ENCODE results near the gene TMA7. TPM values are rescaled to one million over a fixed set of nuclear protein-coding genes. Genes with fewer than 3 reads are reported as not detected.

The TMA7 gene
- total and polyA plus RNA-seq, 9 of the 15 experiments (the other 6 are each of a cell fraction or from before 2014, with no cell fraction given), result 209 to 1,003 (median 486) TPM

GRCh38 chr3:48446425-48447193 is 6.6 kb downstream of the TMA7 start, which contains the start of gene ATRIP:
TSS of gene ATRIP (plus strand) at chr3:48446737. CDS start at chr3:48446846, 109 bp downstream.
- DNase-seq (ENCODE audit: extremely low read depth in 1 of 4, low spot score in 3 of 4), result peak; percentile 86 to 93 (median 90)
- Histone ChIP-seq H3K36me3 (ENCODE audit: control insufficient read depth, insufficient read depth, low read length) (peaks cover 43% of the 10 kb centered on the region; the same call in 2 of the 3 replicates), H3K9me3 (replicated peaks; ENCODE audit: control insufficient read depth, insufficient read depth, low read depth, low read length) (no peaks in the 10 kb centered on the region), H3K27me3 (ENCODE audit: control insufficient read depth in 2 of 2, insufficient read depth in 2 of 2, low read length in 2 of 2) (no peaks in the 10 kb centered on the region), H3K4me3 (peak within 1 kb of the TSS; percentile 88), H4K20me1 (replicated peaks; ENCODE audit: control insufficient read depth, insufficient read depth, low read length) (no peaks in the 10 kb centered on the region), H3K9me1 (ENCODE audit: control insufficient read depth, insufficient read depth, low read length) (no peaks in the 10 kb centered on the region), H2AFZ (ENCODE audit: low read depth, low read length) (peak within 1 kb of the TSS; percentile 83), H3K4me2 (ENCODE audit: insufficient read depth, low read length) (peak within 1 kb of the TSS; percentile 91), H3K27ac (ENCODE audit: extremely low read depth, low read depth, low read length) (peak within 1 kb of the TSS; percentile 88), H3K79me2 (ENCODE audit: control insufficient read depth, insufficient read depth, low read length) (peaks cover 39% of the 10 kb centered on the region), H3K9ac (ENCODE audit: insufficient read depth in 1 of 2, low read depth in 2 of 2, low read length in 2 of 2) (peak within 1 kb of the TSS; percentile 83 to 93), H3K4me1 (replicated peaks in 1 of 2; ENCODE audit: control insufficient read depth in 2 of 2, insufficient read depth in 2 of 2, low read length in 2 of 2) (peaks cover 4 to 18% of the 10 kb centered on the region in 2 experiments; a peak in 4 of 5 replicates)
- CTCF ChIA-PET (ENCODE audit: low intra/inter-chr PET ratio), result no interaction called here
- POLR2A ChIA-PET, result interaction anchor here (0.6 to 2.8 kb wide), 11 partner anchors 8 to 577 kb away, joined by 3 to 21 read pairs (median 4); partner anchors contain the start of gene CDC25A
- peak; percentile 81 for FAIRE-seq
- in situ Hi-C loops (cut with MboI), result no loop called here
- WGBS (ENCODE audit: insufficient coverage, low coverage, missing lambda C conversion rate), result 3% methylated on average over 39 of the region's 91 CpGs
- peak; percentile 94 for ATAC-seq
- BruUV-seq (replicated peaks), result no TSS peak
- intact Hi-C loops (cut with micrococcal nuclease), result loop anchor here (1.0 kb wide), 1 partner anchor 109 kb away; no protein-coding TSS in a partner anchor
- TF ChIP-seq HMBOX1 (IDR thresholded peaks at IDR 0.05), result no peak
- TF ChIP-seq THRAP3 (IDR thresholded peaks at IDR 0.05; ENCODE audit: borderline replicate concordance), result no peak
- TF ChIP-seq SNRNP70 (optimal IDR thresholded peaks at IDR 0.05; ENCODE audit: low read depth, low read length), result no peak
- peak; percentile 93 for TF ChIP-seq TBP (optimal IDR thresholded peaks at IDR 0.05; ENCODE audit: low read depth, low read length)
- TF ChIP-seq ATF7 (IDR thresholded peaks at IDR 0.05), result peak; percentile 80; the same call in 1 of the 2 replicates
- peak; percentile 74; the same call in 1 of the 2 replicates for TF ChIP-seq MTA3 (IDR thresholded peaks at IDR 0.05; ENCODE audit: borderline replicate concordance)
- TF ChIP-seq, protein P1, sequence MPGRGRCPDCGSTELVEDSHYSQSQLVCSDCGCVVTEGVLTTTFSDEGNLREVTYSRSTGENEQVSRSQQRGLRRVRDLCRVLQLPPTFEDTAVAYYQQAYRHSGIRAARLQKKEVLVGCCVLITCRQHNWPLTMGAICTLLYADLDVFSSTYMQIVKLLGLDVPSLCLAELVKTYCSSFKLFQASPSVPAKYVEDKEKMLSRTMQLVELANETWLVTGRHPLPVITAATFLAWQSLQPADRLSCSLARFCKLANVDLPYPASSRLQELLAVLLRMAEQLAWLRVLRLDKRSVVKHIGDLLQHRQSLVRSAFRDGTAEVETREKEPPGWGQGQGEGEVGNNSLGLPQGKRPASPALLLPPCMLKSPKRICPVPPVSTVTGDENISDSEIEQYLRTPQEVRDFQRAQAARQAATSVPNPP (IDR thresholded peaks at IDR 0.05; ENCODE audit: borderline replicate concordance, insufficient read depth, insufficient read length), result no peak
- TF ChIP-seq SIN3B (IDR thresholded peaks at IDR 0.05; ENCODE audit: low read depth), result peak; percentile 91
- TF ChIP-seq PTTG1 (tag; IDR thresholded peaks at IDR 0.05; ENCODE audit: low read depth), result no peak
- TF ChIP-seq CBFA2T2 (conservative IDR thresholded peaks at IDR 0.05), result no peak
- no peak for TF ChIP-seq ZNF175 (CRISPR knock-in tag; IDR thresholded peaks at IDR 0.05; ENCODE audit: low read depth)
- 0 out of 2 replicates have a peak, but pooled peaks have one; percentile 38 for TF ChIP-seq GTF2F1 (IDR thresholded peaks at IDR 0.05; ENCODE audit: low read depth, low read length)
- TF ChIP-seq SAFB (IDR thresholded peaks at IDR 0.05; ENCODE audit: borderline replicate concordance, low read depth, low read length), result no peak
- TF ChIP-seq MAFG (tag; conservative IDR thresholded peaks at IDR 0.05), result no peak
- no peak for TF ChIP-seq ZNF561 (CRISPR knock-in tag; conservative IDR thresholded peaks at IDR 0.05)
- TF ChIP-seq GABPA (tag; conservative IDR thresholded peaks at IDR 0.05; ENCODE audit: low read depth), result peak; percentile 60; the same call in 1 of the 2 replicates
- no peak for TF ChIP-seq ZNF133 (CRISPR knock-in tag; IDR thresholded peaks at IDR 0.05)
- no peak for TF ChIP-seq ERF (CRISPR knock-in tag; IDR thresholded peaks at IDR 0.05)
- no peak for TF ChIP-seq ZNF75A (CRISPR knock-in tag; IDR thresholded peaks at IDR 0.05)
- no peak for TF ChIP-seq FUS (optimal IDR thresholded peaks at IDR 0.05; ENCODE audit: low read depth, low read length)
- TF ChIP-seq ZNF311 (CRISPR knock-in tag; IDR thresholded peaks at IDR 0.05), result no peak
- TF ChIP-seq RUNX1 (IDR thresholded peaks at IDR 0.05; ENCODE audit: low read depth), result no peak
- no peak for TF ChIP-seq ZNF431 (CRISPR knock-in tag; IDR thresholded peaks at IDR 0.05)

All from K562 (cell line).